Uterus (tissue), 4 donors: ENCODE data around the gene LCN10. TPM values are rescaled to one million over a fixed set of nuclear protein-coding genes. Genes with fewer than 3 reads are reported as not detected.
"Not testable (repeated sequence)": the region's sequence is repeated elsewhere in the genome, so short reads cannot be mapped to it uniquely, and the experiment has no call there.

Experiments used
- DNase-seq, 2 donors: peaks; one replicate each; pipeline ENCODE4 v3.0.0-alpha.2; 2019 to 2020
- H3K27ac ChIP-seq, 2 donors: fragments of 200-600 bp; sonication (generic); 1 replicate in 1 of 2; 2 replicates in 1 of 2; pipeline ENCODE4 v1.5.1; 2016 to 2018
- H3K27me3 ChIP-seq, 2 donors: fragments of 200-600 bp; sonication (generic); one replicate each; pipeline ENCODE4 v1.5.1; 2018 to 2019; ENCODE audit warnings: control low read depth in 1 of 2
- H3K36me3 ChIP-seq, 2 donors: fragments of 200-600 bp; sonication (generic); one replicate each; pipeline ENCODE4 v1.5.1; 2019; ENCODE audit warnings: control low read depth in 1 of 2
- H3K4me1 ChIP-seq, 2 donors: fragments of 200-600 bp; sonication (generic); one replicate each; pipeline ENCODE4 v1.5.1; 2018 to 2019; ENCODE audit warnings: control low read depth in 1 of 2
- H3K4me3 ChIP-seq, 2 donors: fragments of 200-600 bp; sonication (generic); 1 replicate in 1 of 2; 2 replicates in 1 of 2; pipeline ENCODE4 v1.5.1; 2018 to 2019; ENCODE audit warnings: mild to moderate bottlenecking in 1 of 2
- H3K9me3 ChIP-seq, 2 donors: fragments of 200-600 bp; sonication (generic); one replicate each; pipeline ENCODE4 v1.5.1; 2019; ENCODE audit warnings: control low read depth in 1 of 2
- CTCF ChIP-seq, 4 experiments: fragments of 200-600 bp in 2 of 4; fragments of 450-650 bp in 2 of 4; sonication (generic) in 2 of 4; IDR thresholded peaks; one replicate each; pipeline ENCODE4 v1.5.1; 2016 to 2019; ENCODE audit warnings: antibody characterized with exemption in 4 of 4, mild to moderate bottlenecking in 2 of 4, moderate library complexity in 1 of 4
- POLR2A ChIP-seq, 2 donors: fragments of 450-650 bp; IDR thresholded peaks; one replicate each; pipeline ENCODE4 v1.6.1; 2016; ENCODE audit warnings: antibody characterized with exemption in 2 of 2, mild to moderate bottlenecking in 1 of 2, moderate library complexity in 1 of 2
- intact Hi-C: fragments of 100-400 bp; cut with DNase I; formaldehyde crosslinking; loops from one replicate; pipeline ENCODE4 v1.15.1; 2023; ENCODE audit warnings: low total_unique reads
- total RNA-seq, 4 donors: library from RNA; depleted of rRNA in 3 of 4; stranded (reverse); fragments of >200 nt in 3 of 4; gene quantifications; one replicate each; pipeline versions ENCODE4 v1.1.0 to v1.2.4, GENCODE V29; 2014 to 2023
- donor health status: DM: yes; HTN: yes; CAD: no.

Gene LCN10
- 10 to 100 TPM in 3 of 4 donors, under 1 TPM in 1; 0.55 to 81.4 (median 20.4) TPM for total RNA-seq

GRCh38 chr9:136742591-136743391 lies at the start of gene LCN10:
Gene LCN10 (minus strand): TSS chr9:136742940. CDS start chr9:136742903, 37 bp downstream.
- H3K9me3 ChIP-seq: no peaks in the 10 kb centered on the region
- no peak within 1 kb of the TSS for H3K4me3 ChIP-seq
- intact Hi-C loops: no loop called here
- H3K36me3 ChIP-seq: no peaks in the 10 kb centered on the region
- peaks cover 0 to 7% of the 10 kb centered on the region in 2 donors for H3K4me1 ChIP-seq
- DNase-seq: no peak
- H3K27me3 ChIP-seq: peaks cover 0 to 18% of the 10 kb centered on the region in 2 donors
- TF ChIP-seq CTCF (IDR thresholded peaks at IDR 0.05): peak in 1 of 4 experiments; percentile 28
- no peak for TF ChIP-seq POLR2A (IDR thresholded peaks at IDR 0.05)
- peak within 1 kb of the TSS in 1 of 2 donors; percentile 63 for H3K27ac ChIP-seq

GRCh38 chr9:136791516-136792276 lies 49.0 kb upstream of the LCN10 start:
- Histone ChIP-seq H3K4me3 (peak overlapping the region; percentile 76 to 84), H3K27ac (peak overlapping the region; percentile 91 to 96), H3K36me3 (no peaks in the 10 kb centered on the region), H3K4me1 (peaks cover 3 to 8% of the 10 kb centered on the region in 2 donors), H3K9me3 (no peaks in the 10 kb centered on the region), H3K27me3 (no peaks in the 10 kb centered on the region)
- TF ChIP-seq CTCF (IDR thresholded peaks at IDR 0.05) (peak in 3 of 4 experiments; percentile 51 to 63 (median 54)), POLR2A (IDR thresholded peaks at IDR 0.05) (no peak)
- DNase-seq: peak; percentile 57 to 65
- intact Hi-C loops: no loop called here

GRCh38 chr9:136790640-136791515 lies 48.1 kb upstream of the LCN10 start, which contains the start of gene TMEM141:
Gene TMEM141 (plus strand): TSS chr9:136791344. CDS start chr9:136791371, 27 bp downstream.
- Histone ChIP-seq H3K4me1 (peaks cover 3 to 8% of the 10 kb centered on the region in 2 donors), H3K36me3 (no peaks in the 10 kb centered on the region), H3K9me3 (no peaks in the 10 kb centered on the region), H3K4me3 (peak within 1 kb of the TSS; percentile 76 to 84), H3K27me3 (no peaks in the 10 kb centered on the region), H3K27ac (peak within 1 kb of the TSS; percentile 91 to 96)
- peak; percentile 100 for DNase-seq
- intact Hi-C loops: no loop called here
- peak; percentile 43 to 81 for TF ChIP-seq POLR2A (IDR thresholded peaks at IDR 0.05)
- TF ChIP-seq CTCF (IDR thresholded peaks at IDR 0.05): peak in 1 of 4 experiments; percentile 16

- Histone ChIP-seq H3K27ac (no peak overlapping the region), H3K4me1 (peaks cover 3 to 8% of the 10 kb centered on the region in 2 donors), H3K9me3 (no peaks in the 10 kb centered on the region), H3K36me3 (no peaks in the 10 kb centered on the region), H3K4me3 (no peak overlapping the region), H3K27me3 (no peaks in the 10 kb centered on the region)
- TF ChIP-seq CTCF (IDR thresholded peaks at IDR 0.05) (no peak), POLR2A (IDR thresholded peaks at IDR 0.05) (no peak)
- intact Hi-C loops: loop anchor here (5.0 kb wide), 1 partner anchor 243 kb away; the partner anchor contains the start of gene FUT7
- no peak for DNase-seq
Measured at GRCh38 chr9:136789523-136789937, 46.8 kb upstream of the LCN10 start.

- not testable (repeated sequence) for DNase-seq, H3K4me3 ChIP-seq, H3K9me3 ChIP-seq, H3K27me3 ChIP-seq, H3K4me1 ChIP-seq, H3K27ac ChIP-seq, H3K36me3 ChIP-seq
- intact Hi-C loops: loop anchor here (5.0 kb wide), 1 partner anchor 243 kb away; the partner anchor contains the start of gene FUT7
Measured at GRCh38 chr9:136788644-136789522, 46.1 kb upstream of the LCN10 start.
